NCI-H1436 (cell line): ENCODE measurements around the gene ZIC4.

Source experiments
- DNase-seq: peaks from one replicate; lab custom pipeline; 2025; lab: John Stamatoyannopoulos, UW

ZIC4 gene

DNA sequence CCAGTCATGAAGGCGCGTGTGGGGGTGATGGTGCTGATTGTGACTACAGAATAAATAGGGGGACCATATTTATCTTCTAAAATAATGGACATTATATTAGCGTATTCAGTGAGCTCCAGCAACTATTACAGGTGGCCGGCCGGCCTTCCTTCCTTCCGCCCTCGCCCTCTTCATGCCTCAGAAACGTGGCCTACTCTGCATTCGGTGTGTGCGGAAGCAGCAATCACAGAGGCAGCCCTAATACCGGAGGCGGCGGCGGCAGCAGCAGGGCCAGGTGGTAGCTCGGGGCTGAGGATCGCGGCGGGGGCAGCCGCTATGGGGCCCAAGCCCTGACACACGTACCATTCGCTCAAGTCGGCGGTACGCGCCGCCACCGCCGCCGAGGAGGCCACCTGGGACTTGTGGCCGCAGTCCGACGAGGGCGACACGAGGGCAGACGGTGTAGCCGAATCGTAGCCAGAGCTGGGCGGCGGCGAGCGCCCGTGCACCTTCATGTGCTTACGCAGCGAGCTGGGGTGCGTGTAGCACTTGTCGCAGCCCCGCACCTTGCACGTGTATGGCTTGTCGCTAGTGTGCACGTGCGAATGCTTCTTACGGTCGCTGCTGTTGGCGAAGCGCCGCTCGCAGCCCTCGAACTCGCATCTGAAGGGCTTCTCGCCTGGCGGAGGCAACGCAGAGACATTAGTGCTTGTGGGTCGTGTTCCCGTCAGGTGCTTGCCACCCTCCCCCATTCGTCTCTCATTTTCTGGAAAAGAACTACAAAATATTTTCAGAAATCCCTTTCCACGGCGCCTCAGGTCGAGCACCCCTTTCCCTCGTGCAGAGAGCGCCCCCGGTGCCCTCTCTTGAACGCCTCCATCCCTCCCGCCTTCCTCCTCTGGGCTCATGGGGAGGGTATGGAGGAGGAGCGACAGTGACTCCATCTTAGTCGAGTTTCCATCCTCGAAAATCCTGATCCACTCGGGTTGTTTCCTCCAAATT lies 15.5 kb downstream of the ZIC4 start:
- DNase-seq, result no peak

DNA sequence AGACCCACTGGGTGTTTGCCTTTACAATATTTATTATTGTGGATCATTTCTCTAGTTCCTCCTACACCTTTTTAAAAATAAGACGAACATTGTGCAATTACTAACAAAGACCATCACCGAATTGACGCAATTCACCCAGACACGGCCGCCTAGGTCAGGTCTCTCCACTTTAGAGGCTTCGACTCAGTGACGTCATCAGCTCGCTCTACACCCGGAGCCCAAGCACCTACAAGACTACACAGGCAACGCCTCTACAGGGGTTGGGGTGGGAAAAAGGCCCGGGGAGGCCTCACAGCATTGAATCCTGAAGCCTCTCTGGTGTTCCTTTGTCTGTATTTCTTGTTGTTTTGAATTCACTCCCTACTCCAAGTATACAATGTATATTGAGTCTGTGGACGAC lies 16.6 kb downstream of the ZIC4 start:
- DNase-seq, result no peak

GRCh38 chr3:147388700-147389580 lies 17.4 kb downstream of the ZIC4 start:
- DNase-seq, result no peak

- no peak for DNase-seq
Measured at GRCh38 chr3:147387885-147388699, 18.3 kb downstream of the ZIC4 start.

DNA sequence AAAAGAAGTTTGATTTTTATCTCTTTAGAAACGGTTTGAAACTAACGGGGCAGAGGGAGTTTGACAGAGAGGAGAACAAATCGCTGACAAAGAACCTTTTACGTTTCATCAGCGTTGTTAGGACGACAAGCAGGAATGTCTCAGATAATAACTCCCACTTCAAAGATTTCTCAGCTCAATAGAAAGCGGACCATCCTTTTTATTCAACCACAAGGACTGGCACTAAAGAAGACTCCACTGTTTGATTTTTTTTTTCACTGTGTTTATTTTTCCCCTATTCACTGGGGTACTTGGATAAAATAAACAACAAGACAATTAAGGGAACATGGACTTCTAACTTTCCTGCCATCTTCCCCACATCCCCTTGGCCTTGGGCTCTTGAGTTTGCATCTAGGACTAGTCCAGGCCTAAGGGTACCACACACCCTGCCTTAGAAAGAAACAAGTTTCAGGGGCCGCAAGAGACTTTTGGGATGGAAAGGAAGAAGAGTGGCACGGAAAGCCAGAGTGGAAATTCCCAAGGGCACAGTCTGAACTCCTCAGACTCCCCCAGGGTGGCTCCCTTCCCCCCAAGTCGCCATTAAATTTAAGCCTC lies 19.0 kb downstream of the ZIC4 start:
- DNase-seq, result no peak

- DNase-seq, result no peak
Measured at GRCh38 chr3:147385059-147386012, 21.0 kb downstream of the ZIC4 start.

DNA sequence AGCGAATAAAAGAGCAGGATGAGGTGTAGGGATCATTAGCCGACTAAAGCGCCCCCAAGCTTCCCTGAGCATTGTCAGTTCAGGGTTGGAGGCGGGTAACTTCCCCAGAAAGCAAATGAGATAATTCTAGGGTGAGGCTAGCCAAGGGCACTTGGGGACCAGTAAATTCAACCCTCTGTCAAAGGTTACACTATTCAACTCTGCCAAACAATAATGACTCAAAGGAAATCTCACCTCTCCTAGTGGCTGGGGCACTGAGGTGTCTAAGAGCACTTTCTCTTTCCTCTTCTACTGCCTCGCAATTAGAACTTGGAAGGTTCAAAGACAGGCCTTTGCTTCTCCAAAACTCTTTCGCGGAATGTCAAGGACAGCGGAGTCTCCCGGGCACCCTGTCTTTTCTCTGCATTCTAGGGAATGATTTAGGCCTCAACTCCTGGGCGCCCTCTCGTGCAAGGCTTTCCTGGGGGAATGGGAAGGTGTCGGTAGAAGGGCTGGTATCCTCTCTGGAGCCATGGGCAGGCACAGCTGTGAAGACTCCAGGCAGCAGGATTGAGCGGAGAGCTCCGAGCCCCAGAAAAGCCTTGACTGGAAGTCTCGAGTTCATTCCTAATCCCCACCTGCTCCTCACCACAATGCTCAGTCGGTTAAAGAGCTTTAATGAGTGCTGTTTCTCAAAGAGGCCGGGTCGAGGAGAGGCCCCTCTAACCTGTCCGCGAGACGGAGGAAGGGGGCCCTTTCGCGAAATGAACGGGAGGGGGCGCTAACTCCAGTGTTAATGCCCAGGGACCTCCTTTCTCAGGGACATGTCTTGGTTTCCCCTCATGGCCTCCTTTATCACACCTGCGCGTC lies 21.9 kb downstream of the ZIC4 start:
- no peak for DNase-seq

DNA sequence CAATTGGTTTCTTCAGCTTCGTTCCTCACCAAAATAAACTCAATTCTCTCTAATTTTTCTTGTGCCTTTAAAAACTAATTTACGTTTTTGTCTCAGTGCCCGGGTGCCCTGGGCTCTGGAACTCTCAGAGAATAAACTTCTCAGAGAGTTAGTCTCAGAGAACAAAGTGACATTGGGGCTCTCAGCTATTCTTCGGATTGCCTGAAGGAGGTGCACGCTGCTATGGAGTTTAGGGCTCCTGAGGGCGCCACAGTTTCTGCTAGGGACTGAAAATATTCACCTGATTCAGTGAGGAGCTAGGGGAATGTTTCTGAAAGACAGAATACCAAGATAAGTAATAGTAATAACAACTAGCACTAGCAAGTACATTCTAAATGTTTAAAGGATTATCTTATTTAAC lies 22.7 kb downstream of the ZIC4 start:
- no peak for DNase-seq

DNA sequence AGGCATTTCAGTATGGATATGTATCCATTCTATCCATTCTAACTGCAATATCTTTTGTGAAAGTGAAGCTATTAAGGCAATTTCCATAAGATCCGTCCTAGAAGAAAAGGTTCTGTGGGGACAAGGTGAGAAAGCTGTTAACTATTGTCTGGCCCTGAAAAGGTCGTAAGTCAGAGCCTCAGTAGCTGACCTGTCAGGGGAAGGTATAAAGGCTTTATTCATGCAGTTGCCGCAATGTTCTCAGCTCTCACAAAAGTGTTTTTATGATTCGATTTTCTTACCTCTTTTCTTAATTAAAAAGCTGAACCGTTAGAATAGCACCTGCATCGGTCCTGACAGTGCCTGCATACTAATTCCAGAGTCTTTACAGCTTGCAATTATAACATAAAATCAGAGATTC lies 24.7 kb downstream of the ZIC4 start:
- DNase-seq, result no peak

DNA sequence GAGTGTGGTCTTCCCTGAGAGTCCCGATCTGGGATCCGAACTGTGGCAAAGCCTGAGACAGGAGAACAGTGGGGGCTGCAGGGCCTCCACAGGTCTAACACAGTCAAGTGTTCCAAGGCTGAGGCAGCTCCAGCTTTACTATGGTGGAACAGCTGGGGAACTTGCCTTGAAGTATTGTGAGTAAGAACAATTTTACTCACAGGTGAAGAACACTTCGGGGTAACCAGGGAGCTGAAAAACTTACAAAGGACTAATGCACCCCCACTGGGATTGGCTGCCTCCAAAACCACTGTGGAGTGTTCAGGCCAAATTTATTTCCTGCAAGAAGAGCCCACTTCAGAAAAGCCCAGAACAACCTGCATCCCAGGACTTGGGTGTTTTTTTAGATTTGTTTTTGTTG lies 25.4 kb downstream of the ZIC4 start:
- DNase-seq, result no peak

GRCh38 chr3:147380387-147380951 lies 25.9 kb downstream of the ZIC4 start:
- DNase-seq, result no peak

GRCh38 chr3:147379651-147380050 lies 26.7 kb downstream of the ZIC4 start:
- DNase-seq, result no peak

DNA sequence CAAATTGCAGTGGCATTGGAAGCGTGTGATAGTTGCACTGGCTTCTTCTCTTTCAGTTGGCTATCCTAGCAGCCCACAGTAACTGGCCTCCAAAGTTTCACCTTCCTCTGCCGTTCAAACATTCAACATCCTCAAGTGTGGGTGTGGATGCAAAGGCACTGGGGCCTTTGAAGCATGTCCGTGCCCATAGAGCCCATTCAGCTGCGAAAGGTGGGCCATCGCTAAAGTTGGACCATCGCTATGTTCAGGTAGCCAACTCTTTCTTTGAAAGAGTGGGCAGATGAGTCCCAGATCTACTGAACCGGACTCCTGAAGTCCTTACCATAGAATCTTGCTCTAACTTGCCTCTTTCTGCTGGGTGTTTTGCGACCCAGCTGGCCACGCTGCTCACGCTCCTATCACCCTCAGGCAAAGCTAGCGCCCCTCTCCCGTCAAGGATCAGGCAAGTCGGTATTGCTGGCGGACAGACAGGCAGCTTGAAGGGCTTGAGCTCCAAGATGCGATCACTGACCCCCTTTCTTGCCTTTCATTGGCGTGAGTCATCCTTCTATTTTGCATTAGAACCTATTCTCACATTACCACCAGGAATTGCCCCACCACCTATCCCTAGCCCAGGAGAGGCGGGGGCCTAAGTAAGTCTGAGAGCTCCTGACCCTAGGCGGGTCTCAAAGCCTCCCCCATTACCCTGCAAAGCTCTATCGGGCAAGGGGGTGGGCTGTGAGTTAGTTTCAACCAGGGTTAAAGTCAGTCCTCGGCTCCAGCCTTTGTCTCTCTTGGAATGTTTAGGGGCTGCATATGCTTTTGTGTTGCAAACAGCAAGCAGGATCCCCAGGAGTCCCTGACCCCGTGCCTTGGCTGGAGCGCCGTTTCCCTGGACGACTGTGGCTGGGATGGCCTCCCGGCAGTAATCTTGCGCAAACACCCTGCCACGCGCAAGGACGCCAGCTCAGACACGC lies 28.7 kb downstream of the ZIC4 start:
- DNase-seq, result no peak

DNA sequence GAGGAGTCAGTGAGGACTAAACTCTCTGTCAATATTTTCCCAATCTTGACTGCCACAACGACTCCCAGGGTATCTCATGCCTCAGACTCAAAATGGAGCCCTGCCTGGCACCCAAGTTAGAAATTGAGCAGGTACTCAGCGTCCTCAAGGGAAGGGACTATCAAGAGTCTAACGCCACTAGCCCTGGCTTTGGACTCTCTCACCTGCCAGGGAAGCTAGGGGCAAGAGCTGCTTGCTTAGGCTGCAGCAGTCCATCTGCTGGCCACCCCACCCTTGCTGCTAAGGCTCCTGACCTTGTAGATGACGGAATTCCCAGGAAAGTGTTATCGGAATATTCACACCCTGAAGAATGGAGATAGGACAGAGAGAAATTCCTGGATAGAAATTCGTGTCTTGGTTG lies 33.0 kb downstream of the ZIC4 start:
- DNase-seq, result no peak

DNA sequence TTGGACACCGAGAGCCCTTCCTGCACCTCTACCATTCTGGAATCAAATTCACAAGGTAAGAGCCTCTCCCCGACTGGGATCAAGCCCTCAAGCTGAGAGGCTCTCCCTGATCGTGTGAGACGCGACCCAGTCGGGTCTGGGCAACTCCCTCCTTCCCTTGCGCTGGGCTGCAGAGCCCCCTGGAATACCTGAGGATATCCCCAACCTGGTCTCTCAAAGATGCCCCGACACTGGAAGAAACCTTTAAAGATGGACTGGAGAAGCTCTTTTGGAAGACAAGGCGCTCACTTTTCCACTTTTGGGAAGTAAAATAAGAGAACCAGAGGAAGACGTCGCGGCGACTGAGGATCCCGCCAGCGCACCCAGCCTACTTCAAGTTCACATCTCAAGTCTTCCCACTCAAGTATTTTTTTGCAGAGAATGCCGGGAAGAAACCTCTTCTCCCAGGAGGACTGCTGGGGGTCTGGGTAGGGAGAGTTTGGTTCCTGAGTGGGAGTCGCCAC lies 33.8 kb downstream of the ZIC4 start:
- DNase-seq, result no peak

DNA sequence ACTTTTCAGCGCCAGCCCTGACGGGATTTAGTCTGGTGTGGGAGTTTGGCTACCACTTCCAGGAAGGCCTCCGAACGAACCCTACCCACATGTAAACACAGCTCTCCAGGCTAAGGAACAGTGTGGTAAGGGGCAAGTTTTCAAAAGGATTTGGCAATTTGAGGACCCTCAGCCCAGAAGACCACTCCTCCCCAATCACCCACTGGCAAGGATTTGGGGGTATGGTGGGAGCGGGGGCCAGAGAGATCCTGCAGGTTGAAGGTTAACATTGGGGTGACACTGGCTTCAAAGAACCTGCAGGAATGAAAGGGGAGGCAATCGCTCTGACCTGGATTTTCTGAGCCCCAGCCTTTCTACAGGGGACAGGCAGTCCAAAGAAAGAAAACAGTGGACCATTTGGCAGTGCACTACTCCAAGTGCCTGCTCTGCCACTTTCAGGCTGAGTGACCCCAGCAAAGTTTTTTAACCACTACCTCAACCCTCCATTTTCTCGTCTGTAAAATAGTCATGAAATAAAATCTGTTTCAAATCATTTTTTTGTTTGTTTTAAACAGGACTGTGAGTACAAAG lies 34.5 kb downstream of the ZIC4 start:
- DNase-seq, result no peak

GRCh38 chr3:147371140-147371539 lies 35.2 kb downstream of the ZIC4 start:
- DNase-seq, result no peak
